ENCODE results near the gene LARP1.
"Not testable (repeated sequence)": the region's sequence is repeated elsewhere in the genome, so short reads cannot be mapped to it uniquely, and the experiment has no call there.

The LARP1 gene

DNA sequence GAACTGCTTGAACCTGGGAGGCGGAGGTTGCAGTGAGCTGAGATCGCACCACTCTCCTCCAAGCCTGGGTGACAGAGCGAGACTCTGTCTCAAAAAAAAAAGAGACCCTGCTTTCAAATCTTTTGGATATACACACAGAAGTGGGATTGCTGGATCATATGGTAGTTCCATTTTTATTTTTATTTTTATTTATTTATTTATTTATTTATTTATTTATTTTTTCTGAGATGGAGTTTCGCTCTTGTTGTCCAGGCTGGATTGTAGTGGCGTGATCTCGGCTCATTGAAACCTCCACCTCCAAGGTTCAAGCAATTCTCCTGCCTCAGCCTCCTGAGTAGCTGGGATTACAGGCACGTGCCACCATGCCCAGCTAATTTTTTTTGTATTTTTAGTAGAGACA is 19.8 kb upstream of the LARP1 start:
- not testable (repeated sequence) for DNase-seq

DNA sequence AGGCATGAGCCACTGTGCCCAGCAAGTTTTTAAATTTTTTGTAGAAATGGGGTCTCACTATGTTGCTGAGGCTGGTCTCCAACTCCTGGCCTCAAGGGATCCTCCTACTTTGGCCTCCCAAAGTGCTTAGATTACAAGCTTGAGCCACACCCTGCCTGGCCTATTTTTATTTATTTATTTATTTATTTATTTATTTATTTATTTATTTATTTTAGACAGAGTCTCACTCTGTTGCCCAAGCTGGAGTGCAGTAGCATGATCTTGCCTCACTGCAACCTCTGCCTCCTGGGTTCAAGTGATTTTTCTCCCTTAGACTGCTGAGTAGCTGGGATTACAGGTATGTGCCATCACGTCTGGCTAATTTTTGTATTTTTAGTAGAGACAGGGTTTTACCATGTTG is 18.8 kb upstream of the LARP1 start:
- DNase-seq: not testable (repeated sequence)

DNA sequence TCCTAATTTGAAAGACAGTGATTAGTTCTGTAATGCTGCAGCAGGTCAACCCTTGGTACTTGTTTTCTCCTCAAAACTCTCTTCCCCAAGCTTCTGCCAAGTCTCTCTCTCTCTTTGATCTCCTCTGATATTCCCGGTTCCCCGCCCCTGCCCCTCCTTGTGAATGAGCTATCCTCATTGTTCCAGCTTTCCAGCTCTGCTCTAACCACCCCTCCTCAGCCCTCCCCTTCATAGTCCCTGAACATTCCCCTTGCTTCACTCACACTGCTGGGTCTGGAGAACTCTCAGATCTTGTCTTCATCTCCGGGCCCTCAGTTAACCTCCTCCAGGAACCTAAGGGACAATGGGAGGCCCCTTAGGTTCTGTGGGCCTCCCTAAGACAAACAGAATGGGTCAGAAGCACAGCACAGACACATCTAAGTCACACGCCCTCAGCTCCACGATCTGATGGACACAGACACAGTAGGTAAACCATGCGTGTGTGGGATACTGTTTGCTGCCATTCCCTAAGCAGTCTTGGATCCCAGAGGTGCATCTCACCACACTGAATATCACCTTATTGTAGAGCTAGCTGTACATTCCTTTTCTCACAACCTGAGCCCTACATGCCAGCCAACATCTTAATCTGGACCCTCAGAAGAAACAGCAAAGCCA is 17.4 kb upstream of the LARP1 start:
- no peak for DNase-seq

DNA sequence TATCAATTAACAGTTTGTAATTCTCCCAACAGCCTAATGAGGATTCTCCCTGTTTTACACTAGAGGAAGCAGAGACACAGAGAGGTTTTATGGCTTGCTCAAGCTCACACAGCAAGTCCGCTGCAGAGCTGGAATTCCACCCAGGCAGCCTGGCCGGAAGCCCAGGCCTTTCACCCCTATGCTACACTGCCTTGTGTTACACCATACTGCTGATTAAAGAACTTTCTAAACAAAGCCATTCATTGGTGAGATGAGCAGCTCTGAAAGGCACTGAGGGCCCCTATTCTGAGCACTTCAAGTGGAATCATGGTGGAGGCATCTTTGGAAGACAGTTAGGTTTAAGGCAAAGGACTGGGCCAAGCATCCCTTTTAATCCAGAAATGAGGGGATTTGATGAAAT is 14.7 kb upstream of the LARP1 start:
- no peak for DNase-seq

DNA sequence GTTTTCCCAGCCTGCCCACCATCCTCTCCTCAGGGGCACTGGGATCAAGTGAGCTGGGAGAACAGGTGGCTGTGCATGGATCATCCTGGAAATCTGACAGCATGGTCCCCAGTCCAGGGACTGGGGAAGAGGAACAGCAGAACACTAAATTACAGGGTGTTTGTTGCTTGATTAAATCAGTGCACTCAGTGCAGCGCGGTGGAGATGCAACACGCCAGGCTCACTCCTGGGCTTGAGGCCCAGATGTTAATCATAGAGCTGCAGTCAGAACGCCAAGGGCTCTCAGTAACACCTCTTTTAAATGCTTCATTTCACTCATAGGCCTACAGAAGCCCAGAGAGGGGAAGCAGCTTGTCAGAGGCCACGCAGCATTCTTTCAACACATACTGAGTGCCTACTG is 14.2 kb upstream of the LARP1 start:
- no peak for DNase-seq

DNA sequence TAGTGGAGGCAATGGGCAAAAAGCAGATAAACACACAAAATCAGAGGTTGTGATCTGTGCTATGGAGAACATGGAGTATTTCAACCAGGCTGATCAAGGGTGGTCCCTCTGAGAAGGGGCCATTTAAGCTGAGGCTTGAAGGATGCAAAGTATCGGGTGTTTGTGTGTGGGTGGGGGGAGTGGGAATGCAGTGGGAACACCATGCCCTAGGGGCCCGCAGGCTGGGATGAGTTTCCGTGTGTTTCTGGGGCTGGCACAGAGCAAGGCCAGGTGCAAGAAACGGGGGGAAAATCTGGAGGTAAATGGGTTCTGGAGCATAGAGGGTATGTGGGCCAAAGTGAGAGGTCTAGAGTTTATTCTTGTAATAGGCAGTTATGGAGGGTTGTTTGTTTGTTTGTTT is 13.8 kb upstream of the LARP1 start:
- DNase-seq: no peak

DNA sequence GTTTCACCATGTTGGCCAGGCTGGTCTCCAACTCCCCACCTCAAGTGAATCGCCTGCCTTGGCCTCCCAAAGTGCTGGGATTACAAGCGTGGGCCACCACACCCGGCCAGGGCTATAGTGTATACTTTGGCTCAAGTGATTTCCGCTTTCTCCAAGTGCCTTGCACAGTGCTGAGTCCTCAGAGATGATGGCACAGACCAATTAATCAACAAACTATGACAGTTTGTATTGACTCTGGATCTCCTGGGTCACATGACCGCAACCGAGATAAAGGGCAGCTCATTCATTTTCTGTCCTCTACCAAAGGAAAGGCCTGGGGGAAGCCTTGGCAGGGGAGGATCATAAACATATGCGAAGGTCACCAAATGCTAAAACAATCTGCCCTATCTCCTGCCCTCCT is 11.4 kb upstream of the LARP1 start:
- DNase-seq: no peak

DNA sequence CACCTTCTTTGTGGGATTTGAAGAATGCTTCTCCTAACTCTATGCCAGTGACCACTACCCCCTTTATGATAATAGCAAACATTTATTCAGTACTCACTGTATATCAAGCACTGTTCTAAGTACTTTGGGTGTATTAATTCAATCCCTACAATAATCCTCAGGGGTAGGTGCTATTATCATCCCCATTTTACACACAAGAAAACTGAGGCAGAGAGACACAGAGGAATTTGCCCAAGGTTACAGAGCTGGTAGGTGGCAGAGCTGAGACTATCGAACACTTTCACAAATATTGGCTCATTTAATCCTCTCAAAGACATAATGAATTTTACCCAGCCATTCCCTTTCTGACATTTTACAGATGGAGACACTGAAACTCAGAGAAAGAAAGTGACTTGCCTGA is 9.8 kb upstream of the LARP1 start:
- no peak for DNase-seq

DNA sequence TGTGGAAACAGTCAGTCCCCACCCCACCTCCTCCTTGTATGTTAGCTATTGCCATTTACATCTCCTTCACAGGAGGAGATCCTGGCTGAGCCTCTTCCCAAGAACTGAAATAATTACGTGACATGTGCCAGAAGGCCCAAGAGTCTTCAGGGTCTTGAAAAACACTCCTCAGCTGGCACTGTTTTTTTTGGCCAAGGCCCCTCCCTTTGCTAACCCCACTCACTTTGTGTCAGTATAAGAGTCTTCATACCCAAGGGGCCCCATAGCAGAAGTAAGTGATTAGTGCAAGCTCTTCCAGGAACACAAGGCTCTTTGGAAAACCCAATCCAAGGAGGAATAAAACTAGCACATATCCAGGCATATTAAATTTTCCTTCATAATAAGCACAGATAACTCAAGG is 5.7 kb upstream of the LARP1 start:
- DNase-seq: no peak

DNA sequence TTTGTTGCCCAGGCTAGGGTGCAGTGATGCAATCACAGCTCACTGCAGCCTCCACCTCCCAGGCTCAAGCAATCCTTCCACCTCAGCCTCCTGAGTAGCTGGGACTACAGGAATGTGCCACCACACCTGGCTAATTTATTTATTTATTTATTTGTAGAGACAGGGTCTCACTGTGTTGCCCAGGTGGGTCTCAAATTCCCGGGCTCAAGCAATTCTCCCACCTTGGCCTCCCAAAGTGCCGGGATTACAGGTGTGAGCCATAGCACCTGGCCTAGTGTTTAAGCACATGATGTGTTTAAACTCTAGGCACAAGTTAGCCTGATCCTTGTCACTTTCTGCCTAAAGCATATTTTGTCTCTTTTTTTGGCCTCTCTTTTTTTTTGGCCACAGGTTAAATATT is 4.5 kb upstream of the LARP1 start:
- not testable (repeated sequence) for DNase-seq

DNA sequence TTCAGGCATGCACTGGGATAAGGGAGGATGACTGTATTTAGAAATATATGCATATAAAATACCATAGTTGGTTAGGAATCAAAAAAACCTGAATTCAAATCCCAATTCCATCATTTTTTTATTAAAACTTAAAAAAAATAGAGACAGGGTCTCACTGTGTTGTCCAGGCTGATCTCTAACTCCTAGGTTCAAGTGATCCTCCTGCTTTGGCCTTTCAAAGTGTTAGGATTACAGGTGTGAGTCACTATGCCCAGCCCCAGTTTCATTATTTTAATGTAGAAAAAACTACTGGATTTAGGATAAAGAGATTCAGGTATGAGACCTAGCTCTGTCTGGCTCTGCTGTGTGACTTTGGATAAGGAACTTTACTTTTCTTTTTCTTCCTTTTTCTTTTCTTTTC is 3.3 kb upstream of the LARP1 start:
- no peak for DNase-seq

DNA sequence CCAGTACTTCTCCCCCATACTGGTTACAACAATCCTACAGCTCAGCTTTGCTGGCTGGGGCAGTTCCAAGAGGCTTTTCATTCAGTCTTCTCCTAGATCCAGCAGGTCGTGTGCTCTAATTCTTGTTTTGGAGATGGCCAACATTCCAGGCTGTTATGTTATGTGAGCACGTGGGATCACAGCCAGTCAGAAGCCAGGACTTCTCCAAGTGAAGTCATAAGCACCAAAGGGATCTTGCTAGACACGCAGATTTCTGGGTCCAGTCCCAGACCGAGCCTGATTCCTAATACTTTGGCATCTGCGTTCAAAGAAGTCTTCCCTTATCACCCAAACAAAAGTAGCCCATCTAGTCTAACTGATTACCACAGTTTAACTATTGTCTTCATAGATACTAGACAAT is 1.4 kb upstream of the LARP1 start:
- no peak for DNase-seq

DNA sequence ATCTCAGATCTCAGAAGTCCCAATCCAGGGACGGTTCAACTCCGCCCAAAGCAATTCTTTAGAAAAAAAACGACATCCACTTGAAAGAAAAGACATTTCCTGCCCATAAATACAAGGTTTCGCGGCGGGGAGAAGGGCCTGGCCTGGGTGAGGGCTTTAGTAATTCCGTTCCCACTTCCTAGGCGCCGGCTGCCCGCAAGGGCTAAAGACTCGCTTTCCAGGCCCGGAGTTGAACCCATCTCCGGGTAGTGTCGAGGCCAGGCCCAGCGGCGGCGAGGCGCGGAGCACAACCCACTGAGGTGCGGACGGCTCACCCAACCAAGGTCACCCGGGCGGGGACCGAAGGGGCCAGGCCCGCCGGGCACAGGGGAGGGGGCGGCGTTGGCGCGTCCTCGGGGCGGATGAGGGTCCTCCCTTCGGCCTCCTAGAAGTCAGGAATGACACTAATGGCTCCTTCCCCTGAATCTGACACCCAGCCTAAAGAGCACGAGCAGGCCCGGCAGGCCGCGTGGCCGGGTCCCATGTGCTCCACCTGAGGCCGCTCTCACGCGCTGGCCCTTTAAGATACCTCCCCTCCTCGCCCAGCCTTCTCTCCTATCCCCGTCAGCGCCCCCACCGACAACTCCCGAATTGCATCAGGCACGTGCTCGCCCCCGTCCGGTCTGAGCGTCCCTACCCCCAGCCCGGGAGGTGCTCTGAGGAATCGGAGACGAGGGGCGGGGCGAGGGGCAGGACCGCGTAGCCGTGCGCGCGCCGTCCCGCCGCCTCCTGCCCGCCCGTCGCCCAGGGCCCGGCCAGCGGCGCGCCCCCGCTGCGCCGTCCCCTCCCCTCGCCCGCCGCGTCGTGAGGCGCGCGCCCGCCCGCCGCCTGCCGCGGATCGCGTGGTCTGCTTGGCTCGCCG is 467 bp upstream of the LARP1 start:
- peak; percentile 97 to 98 (median 98) for DNase-seq

DNA sequence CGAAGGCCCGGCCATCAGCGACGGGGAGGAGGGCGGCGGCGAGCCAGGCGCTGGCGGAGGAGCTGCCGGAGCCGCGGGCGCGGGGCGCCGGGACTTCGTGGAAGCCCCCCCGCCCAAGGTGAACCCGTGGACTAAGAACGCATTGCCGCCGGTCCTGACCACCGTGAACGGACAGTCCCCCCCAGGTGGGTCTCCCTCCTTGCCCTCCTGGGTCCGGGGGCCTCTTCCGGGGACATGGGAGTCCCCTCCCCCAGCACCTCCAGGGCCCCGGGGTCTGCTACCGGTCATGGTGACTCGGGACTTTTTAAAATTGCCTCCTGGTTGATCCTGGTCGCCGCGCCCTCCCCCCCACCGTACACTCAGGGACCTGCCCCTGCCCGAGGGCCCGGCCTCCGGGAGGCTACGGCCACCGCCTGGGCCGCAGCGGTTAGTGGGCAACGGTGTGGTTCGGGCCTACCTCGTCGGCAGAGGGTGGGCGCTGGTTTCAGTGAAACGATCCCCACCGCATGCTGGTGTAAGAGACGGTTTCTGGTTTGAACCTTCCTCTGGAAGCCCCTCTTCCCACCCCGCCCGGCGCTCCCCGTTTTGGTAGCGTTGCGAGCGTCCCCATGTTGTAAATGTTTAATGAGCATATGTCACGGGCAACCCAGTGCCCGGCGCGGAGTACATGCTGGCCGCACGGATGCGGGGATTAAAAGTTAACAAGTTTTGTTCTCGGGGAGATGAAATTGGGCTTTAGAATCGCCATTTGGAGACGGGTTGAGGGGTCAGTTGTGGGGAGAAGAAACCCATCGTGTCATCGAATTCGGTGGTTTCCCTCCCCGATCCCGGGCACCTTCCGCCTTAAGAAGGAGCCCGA is 1.1 kb downstream of the LARP1 start:
- DNase-seq: peak; percentile 39 to 60 (median 57)

DNA sequence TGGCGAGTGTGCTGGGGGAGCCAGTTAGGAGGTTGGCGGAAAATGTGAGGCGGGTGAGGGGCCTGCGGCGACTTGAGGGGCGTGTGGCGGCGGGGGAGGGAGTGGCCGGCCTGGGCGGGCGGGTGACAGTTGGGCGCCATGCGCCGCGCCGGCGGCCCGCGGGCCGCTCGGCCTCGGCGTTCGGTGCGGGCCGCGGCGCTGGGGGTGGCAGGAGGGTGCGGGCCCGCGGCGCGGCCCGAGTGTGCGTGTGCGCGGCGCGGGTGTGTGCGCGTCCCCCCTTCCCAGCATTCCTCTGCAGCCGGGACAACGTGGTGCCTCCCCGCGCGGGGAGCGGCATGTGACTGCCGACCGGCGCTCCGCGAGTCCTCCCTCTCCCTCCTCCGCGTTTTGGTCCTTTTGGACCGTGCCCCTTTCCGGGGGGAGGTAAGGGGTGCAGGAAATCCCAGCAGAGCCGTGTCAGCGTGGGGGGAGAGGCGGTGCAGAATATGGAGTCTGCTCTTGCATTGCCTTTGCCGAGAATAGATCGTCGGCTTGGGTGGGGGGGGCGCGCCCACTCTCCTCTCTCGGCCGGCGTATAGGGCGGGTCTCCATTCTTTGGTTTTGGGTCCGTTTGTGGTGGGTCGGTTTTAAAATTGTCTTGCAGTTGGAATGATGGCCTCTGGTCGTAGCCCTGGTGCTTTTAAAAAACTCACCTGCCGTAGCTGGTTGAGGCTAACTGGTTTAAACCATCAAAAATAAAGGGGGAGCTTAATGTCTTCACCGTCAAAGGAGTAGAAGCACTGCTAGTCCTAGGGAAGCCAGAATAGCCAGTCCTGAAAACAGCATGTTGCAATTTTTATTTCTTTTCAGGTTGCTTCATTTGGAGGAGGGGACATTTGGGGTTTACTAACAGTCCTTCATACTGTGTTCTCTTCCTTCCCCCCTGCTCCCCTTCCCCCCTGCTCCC is 2.0 kb downstream of the LARP1 start:
- peak; percentile 23 to 35 (median 24) for DNase-seq

DNA sequence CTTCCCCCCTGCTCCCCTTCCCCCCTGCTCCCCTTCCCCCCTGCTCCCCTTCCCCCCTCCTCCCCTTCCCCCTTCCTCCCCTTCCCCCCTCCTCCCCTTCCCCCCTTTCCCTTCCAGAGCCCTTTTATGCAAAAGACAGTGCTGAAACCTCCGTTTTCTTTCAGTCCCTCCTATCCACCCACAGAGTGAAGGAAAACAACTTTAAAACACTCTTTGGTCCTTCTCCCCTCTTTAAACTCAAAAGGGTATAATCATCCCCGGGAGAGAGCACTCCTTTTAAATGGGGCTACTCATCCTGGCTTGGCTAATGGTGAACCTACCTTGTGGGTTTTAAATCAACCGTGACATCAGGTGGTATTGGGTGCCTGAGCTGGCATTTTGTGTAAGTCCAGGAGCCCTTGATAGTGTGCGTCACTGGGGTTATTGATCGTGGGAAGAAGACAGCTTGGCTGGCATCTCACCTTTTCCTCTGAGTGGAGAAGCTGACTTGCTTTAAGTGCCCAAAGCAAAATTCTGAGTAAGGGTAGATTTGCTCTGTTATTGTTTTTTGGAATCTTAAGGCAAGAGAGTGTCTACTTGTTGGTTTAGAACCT is 2.7 kb downstream of the LARP1 start:
- peak; percentile 20 to 91 (median 69) for DNase-seq

DNA sequence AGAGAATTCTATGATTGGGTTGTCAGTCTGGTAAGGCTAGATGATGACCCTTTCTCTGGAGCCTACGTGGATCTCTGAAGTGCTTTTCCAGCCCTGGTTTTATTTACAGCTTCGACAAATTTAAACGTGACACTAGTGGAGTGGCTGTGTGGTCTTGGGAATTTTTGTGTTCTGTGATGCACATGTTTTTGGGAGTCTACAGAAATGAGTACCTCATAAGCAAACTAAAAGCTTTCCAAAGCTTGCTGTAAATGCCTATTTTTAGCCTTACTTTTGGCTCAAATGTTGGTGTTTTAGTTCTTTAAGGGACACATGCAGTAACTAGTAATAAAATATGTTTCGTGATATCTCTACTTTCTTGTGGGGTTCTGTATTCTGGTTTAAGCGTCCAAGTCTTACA is 3.3 kb downstream of the LARP1 start:
- no peak for DNase-seq

DNA sequence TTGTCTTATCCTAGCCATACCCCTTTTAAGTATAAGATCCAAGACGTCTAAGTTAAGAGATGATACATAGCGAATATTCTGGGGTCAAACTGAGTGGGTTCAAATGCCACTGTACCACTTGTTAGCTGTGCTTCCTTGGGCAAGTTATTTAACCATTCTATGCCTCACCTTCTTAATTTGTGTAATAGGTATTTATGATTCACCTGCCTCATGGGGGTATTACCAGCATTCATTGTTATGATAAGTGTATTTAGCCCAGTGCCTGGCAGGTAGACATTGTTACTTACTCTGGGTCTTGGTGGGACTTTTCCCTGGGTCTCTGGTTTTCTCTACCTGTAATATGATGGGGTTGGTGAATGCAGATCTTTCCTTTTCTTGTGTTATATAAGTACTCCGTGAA is 3.8 kb downstream of the LARP1 start:
- no peak for DNase-seq

DNA sequence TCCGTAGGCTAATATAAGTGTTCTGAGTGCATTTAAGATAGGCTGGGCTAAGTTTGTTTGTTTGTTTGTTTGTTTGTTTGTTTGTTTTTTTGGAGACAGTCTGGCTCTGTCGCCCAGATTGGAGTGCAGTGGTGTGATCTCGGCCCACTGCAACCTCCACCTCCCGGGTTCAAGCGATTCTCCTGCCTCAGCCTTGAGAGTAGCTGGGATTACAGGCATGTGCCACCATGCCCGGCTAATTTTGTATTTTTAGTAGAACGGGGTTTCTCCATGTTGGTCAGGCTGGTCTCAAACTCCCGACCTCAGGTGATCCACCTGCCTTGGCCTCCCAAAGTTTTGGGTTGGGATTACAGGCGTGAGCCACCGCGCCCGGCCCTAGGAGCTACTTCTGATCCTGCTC is 4.7 kb downstream of the LARP1 start:
- DNase-seq: not testable (repeated sequence)

DNA sequence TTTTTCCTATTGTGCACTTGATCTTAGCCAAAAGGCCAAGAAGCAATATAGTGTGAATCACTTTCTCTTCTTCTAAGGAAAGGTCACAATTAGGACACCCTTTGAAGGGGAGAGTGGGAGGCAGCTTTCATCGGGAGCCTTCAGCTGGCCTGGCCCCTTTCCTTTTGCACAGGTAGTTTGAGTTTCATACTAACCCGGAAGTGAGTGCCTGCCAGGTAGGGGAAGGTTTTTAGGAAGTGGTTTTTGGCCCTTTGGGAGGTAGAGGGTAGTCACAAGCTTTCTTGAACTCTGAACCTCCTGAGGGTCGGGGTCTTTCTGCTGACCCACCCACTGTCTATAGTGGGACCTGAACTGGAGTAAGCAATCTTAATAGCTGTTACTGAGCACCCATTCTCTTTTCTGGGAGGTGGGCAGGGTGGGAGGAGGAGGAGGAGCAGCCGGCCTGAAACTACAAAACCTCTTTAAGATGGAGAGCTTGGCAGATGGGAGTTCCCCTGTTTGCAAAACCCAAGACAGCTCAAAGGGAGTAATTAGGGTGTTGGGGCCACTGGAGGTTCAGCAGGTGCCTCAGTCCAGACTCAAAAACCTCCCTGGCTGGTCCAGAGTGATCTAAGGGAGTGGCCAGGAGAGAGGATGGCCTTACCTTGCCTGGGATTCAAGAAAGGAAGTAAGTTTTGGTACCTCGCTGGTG is 6.0 kb downstream of the LARP1 start:
- no peak for DNase-seq

DNA sequence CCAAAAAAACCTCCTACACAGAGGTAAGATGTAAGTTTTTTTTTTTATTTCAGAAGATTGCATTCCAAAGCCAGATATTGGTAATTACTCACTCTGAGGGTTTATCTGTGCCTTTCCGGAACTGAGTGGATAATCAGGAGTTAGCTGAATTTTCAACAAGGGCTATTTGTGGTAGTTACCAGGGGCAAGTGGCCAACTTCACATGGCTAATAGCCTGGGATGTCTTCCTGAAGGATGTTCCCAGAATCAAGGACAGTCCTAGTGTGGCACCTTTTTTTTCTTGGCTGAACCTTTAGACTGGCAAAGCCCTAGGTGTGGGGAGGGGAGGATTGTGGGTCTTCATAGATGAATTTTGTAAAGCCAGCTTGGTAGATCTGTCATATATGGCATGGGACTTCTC is 7.1 kb downstream of the LARP1 start:
- DNase-seq: no peak

All from NCI-H1417 (cell line).